DND-41 (cell line): Measurements from ENCODE around the gene CAND2.

Experiments used
- CTCF ChIP-seq: IDR thresholded peaks from 2 replicates; pipeline ENCODE4 v1.5.1; 2012; ENCODE audit warnings: borderline replicate concordance, low read length, moderate library complexity, mild to moderate bottlenecking; ENCODE audit not compliant: poor library complexity, severe bottlenecking; ENCODE audit errors: extremely low read depth
- EZH2 ChIP-seq: IDR thresholded peaks from 3 replicates; pipeline ENCODE4 v1.6.1; 2012; ENCODE audit warnings: borderline replicate concordance, low read depth, mild to moderate bottlenecking, moderate library complexity, low read length, inconsistent platforms; ENCODE audit not compliant: severe bottlenecking

GRCh38 chr3:12859840-12860239 is 63.4 kb downstream of the CAND2 start:
- no peak for TF ChIP-seq CTCF
- TF ChIP-seq EZH2: no peak
